ENCODE measurements around the gene GPT2.
A peak's percentile ranks its signal among the peaks of the same experiment; 100 is the strongest.

Gene GPT2

DNA sequence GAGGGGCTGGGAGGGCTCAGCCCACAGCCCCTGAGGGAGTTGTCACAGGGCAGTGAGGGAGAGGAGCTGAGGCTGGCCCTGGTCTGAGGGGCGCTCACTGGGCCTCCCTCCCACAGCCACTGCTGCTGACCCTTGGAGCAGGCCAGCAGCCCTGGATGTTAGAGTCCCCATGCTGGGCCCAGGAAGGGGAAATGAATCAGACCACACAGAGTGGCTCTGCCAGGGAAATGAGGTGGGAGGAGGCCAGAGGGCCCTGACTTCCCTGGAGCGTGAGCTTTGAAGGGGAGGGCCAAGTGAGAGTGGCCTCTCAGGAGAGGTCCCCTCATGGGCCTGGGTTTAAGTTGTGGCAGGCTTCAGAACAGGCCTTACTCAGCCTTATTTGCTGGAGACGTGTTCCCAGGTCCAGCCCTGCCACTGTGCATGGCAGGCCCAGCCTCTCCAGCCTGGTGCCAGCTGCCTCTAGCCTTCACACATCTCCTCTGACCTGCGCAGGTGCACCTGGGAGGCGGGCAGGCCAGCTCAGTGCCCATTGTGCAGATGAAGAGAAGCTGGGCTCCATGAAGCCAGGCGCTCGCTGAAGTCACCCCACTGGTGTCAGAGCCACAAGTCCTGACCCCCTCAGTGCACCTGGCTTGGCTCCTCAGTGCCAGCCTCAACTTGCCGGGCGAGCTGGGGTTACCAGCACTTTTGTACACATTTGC, 15.4 kb downstream of the GPT2 start:
- H4K20me1 ChIP-seq, result peaks cover 0 to 97% (median 63%) of the 10 kb centered on the region in 11 experiments; a peak in 15 of 22 replicates
- peaks cover 25 to 50% (median 33%) of the 10 kb centered on the region in 10 experiments for H3K4me1 ChIP-seq
- no peaks in the 10 kb centered on the region for H3K27me3 ChIP-seq
- H3K9me3 ChIP-seq (replicated peaks in 1 of 11), result no peaks in the 10 kb centered on the region
- H3K9ac ChIP-seq, result peak overlapping the region in 8 of 11 experiments; percentile 14 to 65 (median 46); a peak in 10 of 22 replicates
- no peak for TF ChIP-seq Cebpa-rat (IDR thresholded peaks at IDR 0.05)
- H3K4me3 ChIP-seq, result no peak overlapping the region
- peaks cover 25 to 98% (median 92%) of the 10 kb centered on the region in 11 experiments for H3K36me3 ChIP-seq
- peak overlapping the region in 8 of 11 experiments; percentile 24 to 66 (median 54); a peak in 14 of 22 replicates for H3K27ac ChIP-seq
- peak overlapping the region in 7 of 11 experiments; percentile 36 to 77 (median 68); a peak in 13 of 22 replicates for H3K4me2 ChIP-seq

- Histone ChIP-seq H3K27me3 (no peaks in the 10 kb centered on the region), H3K36me3 (peaks cover 25 to 99% (median 94%) of the 10 kb centered on the region in 11 experiments), H3K9me3 (replicated peaks in 1 of 11) (no peaks in the 10 kb centered on the region), H3K4me3 (no peak overlapping the region), H3K4me2 (no peak overlapping the region; a peak in 1 of 22 replicates), H3K4me1 (peaks cover 23 to 40% (median 30%) of the 10 kb centered on the region in 10 experiments), H3K27ac (no peak overlapping the region), H3K9ac (no peak overlapping the region), H4K20me1 (peaks cover 0 to 97% (median 53%) of the 10 kb centered on the region in 11 experiments; a peak in 15 of 22 replicates)
- TF ChIP-seq Cebpa-rat (IDR thresholded peaks at IDR 0.05), result no peak
Observed at GRCh38 chr16:46900455-46901235, 16.5 kb downstream of the GPT2 start.

DNA sequence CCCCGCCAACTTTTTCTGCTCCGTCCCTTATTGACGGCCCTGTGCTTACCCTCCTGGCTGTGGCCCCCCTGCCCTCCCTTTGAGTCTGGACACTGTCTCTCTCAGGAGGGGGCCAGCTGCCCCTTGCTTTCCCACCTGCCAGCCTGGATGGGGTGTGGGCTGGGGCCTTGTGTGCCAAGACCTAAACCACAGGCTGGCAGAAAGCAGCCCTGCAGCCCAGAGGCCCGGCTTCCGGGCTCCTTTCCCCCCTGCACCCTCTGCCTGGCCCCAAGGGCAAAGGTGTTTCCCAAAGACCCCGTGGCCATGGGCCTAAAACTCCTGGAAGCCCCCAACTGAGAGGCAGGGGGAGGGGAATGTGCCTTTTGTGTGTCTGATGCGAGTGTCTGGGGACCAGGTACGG, 17.5 kb downstream of the GPT2 start:
- H3K4me2 ChIP-seq, result no peak overlapping the region
- H3K4me3 ChIP-seq, result no peak overlapping the region
- H3K36me3 ChIP-seq, result peaks cover 25 to 99% (median 94%) of the 10 kb centered on the region in 11 experiments
- H3K4me1 ChIP-seq, result peaks cover 22 to 30% (median 25%) of the 10 kb centered on the region in 10 experiments
- no peak overlapping the region for H3K27ac ChIP-seq
- peaks cover 0 to 97% (median 46%) of the 10 kb centered on the region in 11 experiments; a peak in 15 of 22 replicates for H4K20me1 ChIP-seq
- H3K9ac ChIP-seq, result peak overlapping the region in 1 of 11 experiments; percentile 5; a peak in 1 of 22 replicates
- H3K27me3 ChIP-seq, result no peaks in the 10 kb centered on the region
- no peak for TF ChIP-seq Cebpa-rat (IDR thresholded peaks at IDR 0.05)
- no peaks in the 10 kb centered on the region for H3K9me3 ChIP-seq (replicated peaks in 1 of 11)

DNA sequence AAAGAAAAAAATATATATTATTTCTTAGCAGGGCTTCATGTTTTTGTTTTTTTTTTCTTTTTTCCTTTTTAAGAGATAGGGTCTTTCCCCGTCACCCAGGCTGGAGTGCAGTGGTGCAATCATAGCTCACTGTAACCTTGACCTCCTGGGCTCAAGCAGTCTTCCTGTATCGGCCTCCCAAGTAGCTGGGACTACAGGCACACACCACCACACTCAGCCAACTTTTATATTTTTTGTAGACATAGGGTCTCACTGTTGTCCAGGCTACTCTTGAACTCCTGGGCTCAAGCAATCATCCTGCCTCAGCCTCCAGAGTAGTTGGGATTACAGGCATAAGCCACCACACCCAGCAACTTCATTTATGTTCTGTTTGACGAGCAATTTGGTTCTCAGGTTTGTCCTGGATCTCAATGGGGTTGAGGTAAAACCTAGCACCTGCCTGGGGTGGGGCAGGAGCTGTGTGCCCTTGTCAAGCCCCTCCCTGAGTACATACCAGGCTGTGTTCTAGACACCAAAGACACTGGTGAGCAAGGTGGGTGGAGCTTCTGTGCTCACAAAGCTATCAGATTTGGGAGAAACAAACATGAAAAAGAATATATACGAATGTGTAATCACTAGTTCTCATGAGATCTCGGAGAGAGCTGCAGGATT, 19.2 kb downstream of the GPT2 start:
- peaks cover 0 to 97% (median 34%) of the 10 kb centered on the region in 11 experiments; a peak in 15 of 22 replicates for H4K20me1 ChIP-seq
- H3K36me3 ChIP-seq, result peaks cover 32 to 98% (median 95%) of the 10 kb centered on the region in 11 experiments
- H3K27ac ChIP-seq, result no peak overlapping the region

GRCh38 chr16:46904471-46904870, 20.3 kb downstream of the GPT2 start:
- no peak overlapping the region for H3K4me3 ChIP-seq
- no peak overlapping the region for H3K9ac ChIP-seq
- H4K20me1 ChIP-seq, result peaks cover 0 to 98% (median 31%) of the 10 kb centered on the region in 11 experiments; a peak in 15 of 22 replicates
- H3K4me2 ChIP-seq, result no peak overlapping the region
- H3K9me3 ChIP-seq (replicated peaks in 1 of 11), result no peaks in the 10 kb centered on the region
- peaks cover 35 to 97% (median 92%) of the 10 kb centered on the region in 11 experiments for H3K36me3 ChIP-seq
- H3K27ac ChIP-seq, result no peak overlapping the region
- H3K27me3 ChIP-seq, result no peaks in the 10 kb centered on the region
- no peak for TF ChIP-seq Cebpa-rat (IDR thresholded peaks at IDR 0.05)
- peaks cover 0 to 8% (median 3%) of the 10 kb centered on the region in 10 experiments; a peak in 15 of 20 replicates for H3K4me1 ChIP-seq

More for the DNA sequence above, 19.2 kb downstream of the GPT2 start:
- H3K4me1 ChIP-seq, result peaks cover 5 to 17% (median 12%) of the 10 kb centered on the region in 10 experiments; a peak in 19 of 20 replicates
- H3K27me3 ChIP-seq, result no peaks in the 10 kb centered on the region
- H3K9ac ChIP-seq, result no peak overlapping the region
- no peaks in the 10 kb centered on the region for H3K9me3 ChIP-seq (replicated peaks in 1 of 11)
- H3K4me3 ChIP-seq, result no peak overlapping the region
- H3K4me2 ChIP-seq, result no peak overlapping the region
- TF ChIP-seq Cebpa-rat (IDR thresholded peaks at IDR 0.05), result no peak

DNA sequence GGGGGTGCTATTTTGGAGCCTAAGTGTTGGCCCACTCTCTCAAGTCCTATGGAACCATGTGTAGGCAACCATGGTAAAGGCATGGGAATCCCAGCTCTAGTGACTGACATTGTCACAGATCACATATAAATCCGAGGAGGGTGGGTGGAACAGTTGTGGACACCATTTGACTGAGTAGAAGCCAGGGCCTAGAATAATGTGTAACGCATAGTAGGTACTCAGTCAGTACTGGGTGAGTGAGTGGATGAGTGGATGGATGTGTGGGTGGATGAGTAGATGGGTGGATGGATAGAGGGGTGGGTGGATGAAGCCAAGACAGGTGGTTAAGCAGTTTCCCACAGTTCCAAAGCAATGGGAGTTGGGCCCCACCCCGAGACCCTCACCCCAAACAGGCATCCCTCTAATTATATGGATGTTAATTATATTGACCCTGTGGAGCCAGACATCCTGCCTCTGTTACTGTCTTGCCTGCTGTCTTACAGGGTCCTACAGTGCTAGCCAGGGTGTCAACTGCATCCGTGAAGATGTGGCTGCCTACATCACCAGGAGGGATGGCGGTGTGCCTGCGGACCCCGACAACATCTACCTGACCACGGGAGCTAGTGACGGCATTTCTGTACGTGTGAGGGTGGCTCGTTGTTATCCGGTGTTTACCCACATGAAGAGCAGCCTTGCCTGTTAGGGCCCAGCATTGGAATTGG, 22.3 kb downstream of the GPT2 start:
- Histone ChIP-seq H4K20me1 (peaks cover 0 to 87% (median 12%) of the 10 kb centered on the region in 11 experiments; a peak in 15 of 22 replicates), H3K36me3 (peaks cover 45 to 97% (median 92%) of the 10 kb centered on the region in 11 experiments), H3K4me1 (no peaks in the 10 kb centered on the region), H3K4me3 (no peak overlapping the region), H3K9ac (no peak overlapping the region; a peak in 1 of 22 replicates), H3K27me3 (no peaks in the 10 kb centered on the region), H3K27ac (no peak overlapping the region), H3K9me3 (replicated peaks in 1 of 11) (no peaks in the 10 kb centered on the region), H3K4me2 (no peak overlapping the region)
- TF ChIP-seq Cebpa-rat (IDR thresholded peaks at IDR 0.05), result no peak

- Histone ChIP-seq H3K4me1 (no peaks in the 10 kb centered on the region), H4K20me1 (peaks cover 0 to 86% (median 12%) of the 10 kb centered on the region in 11 experiments; a peak in 15 of 22 replicates), H3K27me3 (no peaks in the 10 kb centered on the region), H3K9me3 (replicated peaks in 1 of 11) (no peaks in the 10 kb centered on the region), H3K4me2 (no peak overlapping the region), H3K9ac (no peak overlapping the region; a peak in 1 of 22 replicates), H3K27ac (no peak overlapping the region), H3K36me3 (peaks cover 47 to 97% (median 92%) of the 10 kb centered on the region in 11 experiments), H3K4me3 (no peak overlapping the region)
- TF ChIP-seq Cebpa-rat (IDR thresholded peaks at IDR 0.05), result no peak
Observed at GRCh38 chr16:46907061-46907774, 23.1 kb downstream of the GPT2 start.

Data from BLaER1 treated with 17β-estradiol and CSF1 and Interleukin-3, amounts not matched to agents 10 nM and 100 nM (cell line).